Subcutaneous abdominal adipose tissue (tissue), 5 donors: Measurements from ENCODE around the gene ALK.
"Not testable (repeated sequence)": the region's sequence is repeated elsewhere in the genome, so short reads cannot be mapped to it uniquely, and the experiment has no call there.

Source experiments
- H3K27ac ChIP-seq: one replicate; pipeline ENCODE4 v1.7.0; 2013; ENCODE audit warnings: low read depth, mild to moderate bottlenecking, inconsistent platforms, low read length, moderate library complexity
- H3K27me3 ChIP-seq, 5 donors: one replicate each; pipeline ENCODE4 v1.7.0; 2013; ENCODE audit warnings: low read length in 5 of 5, inconsistent platforms in 1 of 5; ENCODE audit not compliant: control insufficient read depth in 5 of 5, insufficient read depth in 4 of 5
- H3K36me3 ChIP-seq, 5 donors: one replicate each; pipeline ENCODE4 v1.7.0; 2013; ENCODE audit warnings: low read length in 5 of 5; ENCODE audit not compliant: control insufficient read depth in 5 of 5, insufficient read depth in 5 of 5
- H3K4me1 ChIP-seq, 5 donors: one replicate each; pipeline ENCODE4 v1.7.0; 2013; ENCODE audit warnings: low read length in 5 of 5, mild to moderate bottlenecking in 3 of 5, moderate library complexity in 1 of 5; ENCODE audit not compliant: control insufficient read depth in 5 of 5, insufficient read depth in 5 of 5
- H3K4me3 ChIP-seq, 5 donors: one replicate each; pipeline ENCODE4 v1.7.0; 2013; ENCODE audit warnings: low read length in 5 of 5, low read depth in 1 of 5
- H3K9ac ChIP-seq, 5 donors: one replicate each; pipeline ENCODE4 v1.7.0; 2013; ENCODE audit warnings: low read length in 5 of 5, mild to moderate bottlenecking in 4 of 5, moderate library complexity in 3 of 5
- H3K9me3 ChIP-seq, 5 donors: one replicate each; pipeline ENCODE4 v1.7.0; 2013; ENCODE audit warnings: low read length in 5 of 5; ENCODE audit not compliant: control insufficient read depth in 5 of 5
- donor health status: healthy.
- donor health status: healthy.
- donor health status: healthy.
- donor health status: healthy.
- donor health status: healthy.

The ALK gene

DNA sequence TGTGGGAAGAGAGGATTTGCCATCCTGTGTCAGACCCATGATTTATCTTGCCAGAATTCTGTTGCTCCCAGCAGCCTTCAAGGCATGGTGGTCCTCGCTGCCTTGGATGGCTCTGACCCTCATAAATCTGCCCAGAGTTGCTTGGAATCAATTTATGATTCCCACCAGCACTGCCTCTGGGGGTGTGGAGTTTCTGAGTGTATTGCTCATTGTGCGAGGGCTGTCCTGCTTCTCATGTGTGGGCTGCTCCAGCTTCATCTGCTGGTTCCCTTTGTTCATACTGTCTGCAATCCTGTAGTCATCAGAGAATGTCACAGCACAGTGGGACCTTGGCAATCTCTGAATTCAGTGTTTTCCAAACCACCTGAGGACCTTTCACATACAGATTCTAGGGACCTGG, 666.4 kb downstream of the ALK start:
- peaks cover 0 to 2% (median 0%) of the 10 kb centered on the region in 5 donors for H3K4me1 ChIP-seq
- H3K9me3 ChIP-seq = no peaks in the 10 kb centered on the region
- no peak overlapping the region for H3K27ac ChIP-seq
- H3K9ac ChIP-seq = no peak overlapping the region
- H3K27me3 ChIP-seq = peaks cover 0 to 6% (median 3%) of the 10 kb centered on the region in 5 donors
- H3K36me3 ChIP-seq = no peaks in the 10 kb centered on the region
- no peak overlapping the region for H3K4me3 ChIP-seq

DNA sequence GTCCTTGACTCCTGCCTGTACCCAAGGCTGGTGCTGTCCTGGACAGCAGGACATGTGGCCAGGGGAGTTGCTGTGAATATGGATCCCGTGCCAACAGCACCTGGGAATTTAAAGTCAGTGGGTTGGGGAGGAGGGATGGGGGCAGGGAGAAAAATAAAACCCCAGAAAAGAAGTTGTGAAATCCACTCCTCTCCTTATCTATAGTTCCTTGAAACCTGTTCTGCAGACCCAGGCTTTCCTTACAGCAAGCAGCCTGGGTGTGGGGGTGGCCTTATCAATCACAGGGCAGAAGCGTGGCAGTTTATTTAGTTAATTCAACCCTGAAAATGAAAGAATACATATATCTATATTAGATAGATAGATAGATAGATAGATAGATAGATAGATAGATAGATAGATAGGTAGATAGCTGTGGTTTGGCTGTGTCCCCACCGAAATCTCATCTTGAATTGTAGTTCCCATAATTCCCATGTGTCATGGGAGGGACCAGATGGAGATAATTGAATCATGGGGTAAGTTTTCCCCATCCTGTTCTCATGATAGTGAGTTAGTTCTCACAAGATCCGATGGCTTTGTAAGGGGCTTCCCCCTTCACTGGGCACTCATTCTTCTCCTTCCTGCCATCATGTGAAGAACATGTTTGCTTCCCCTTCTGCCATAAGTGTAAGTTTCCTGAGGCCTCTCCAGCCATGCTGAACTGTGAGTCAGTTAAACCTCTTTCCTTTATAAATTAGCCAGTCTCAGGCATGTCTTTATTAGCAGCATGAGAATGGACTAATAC, 667.7 kb downstream of the ALK start:
- not testable (repeated sequence) for H3K27me3 ChIP-seq, H3K27ac ChIP-seq, H3K36me3 ChIP-seq, H3K9me3 ChIP-seq, H3K9ac ChIP-seq, H3K4me3 ChIP-seq, H3K4me1 ChIP-seq

DNA sequence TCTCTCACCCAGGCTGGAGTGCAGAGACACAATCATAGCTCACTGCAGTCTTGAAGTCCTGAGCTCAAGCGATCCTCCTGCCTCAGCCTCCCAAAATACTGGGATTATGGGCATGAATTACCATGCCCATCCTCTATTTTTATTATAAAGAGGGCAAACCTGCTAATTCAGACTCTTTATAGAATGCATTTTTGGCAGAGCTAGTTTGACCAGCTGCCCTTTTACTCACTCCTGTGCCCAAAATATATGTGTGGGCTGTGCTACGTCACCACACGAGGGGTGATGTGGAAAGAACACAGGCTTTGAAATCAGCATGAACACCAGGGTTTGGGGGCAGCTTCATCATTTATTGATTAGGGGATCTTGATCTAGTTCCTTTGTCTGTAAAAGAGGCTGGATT, 668.4 kb downstream of the ALK start:
- no peaks in the 10 kb centered on the region for H3K9me3 ChIP-seq
- peaks cover 0 to 6% (median 3%) of the 10 kb centered on the region in 5 donors for H3K27me3 ChIP-seq
- peaks cover 0 to 2% (median 0%) of the 10 kb centered on the region in 5 donors for H3K4me1 ChIP-seq
- no peak overlapping the region for H3K4me3 ChIP-seq
- no peak overlapping the region for H3K9ac ChIP-seq
- no peak overlapping the region for H3K27ac ChIP-seq
- no peaks in the 10 kb centered on the region for H3K36me3 ChIP-seq

DNA sequence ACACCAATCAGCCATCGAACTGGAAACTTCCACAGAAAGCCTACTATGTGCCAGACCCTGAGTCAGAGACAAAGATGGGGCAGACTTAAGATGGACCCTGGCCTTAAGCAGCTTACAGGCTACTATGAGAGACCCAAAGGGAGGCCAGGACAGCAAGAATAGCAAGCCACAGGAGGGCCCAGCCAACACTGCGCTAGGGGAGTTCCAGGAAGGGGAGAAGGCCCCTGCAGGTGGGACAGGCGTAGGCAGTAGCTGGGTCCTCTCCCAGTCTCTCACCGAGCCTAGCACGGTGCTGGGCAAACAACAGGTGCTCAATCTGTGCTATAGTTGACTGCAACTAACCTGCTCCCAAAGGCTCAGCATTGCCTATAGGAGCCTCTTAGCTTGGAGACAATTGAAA, 670.0 kb downstream of the ALK start:
- Histone ChIP-seq H3K9ac (no peak overlapping the region), H3K4me1 (peaks cover 0 to 2% (median 0%) of the 10 kb centered on the region in 5 donors)

DNA sequence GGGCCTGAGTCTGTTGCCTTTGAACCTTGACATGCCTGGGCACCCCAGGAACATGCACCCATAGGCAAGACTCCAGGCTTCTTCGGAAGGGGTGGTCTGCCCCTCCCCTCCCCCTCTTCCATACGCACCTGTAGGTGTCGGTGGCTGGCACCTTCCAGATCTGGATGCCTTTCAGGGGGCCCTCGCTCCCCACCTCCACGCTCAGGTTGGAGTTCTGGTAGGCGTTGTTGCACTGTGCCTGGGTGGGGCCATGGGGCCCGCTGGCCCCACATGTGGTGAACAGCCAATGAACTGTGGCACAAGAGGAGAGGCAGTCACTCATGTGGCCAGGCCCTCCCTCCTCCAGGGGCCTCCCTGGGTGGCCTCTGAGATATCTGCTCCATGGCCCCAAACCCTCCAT, 670.4 kb downstream of the ALK start:
- Histone ChIP-seq H3K36me3 (no peaks in the 10 kb centered on the region), H3K9me3 (no peaks in the 10 kb centered on the region), H3K27me3 (peaks cover 0 to 5% (median 0%) of the 10 kb centered on the region in 5 donors), H3K4me1 (peaks cover 0 to 2% (median 0%) of the 10 kb centered on the region in 5 donors), H3K9ac (no peak overlapping the region), H3K4me3 (no peak overlapping the region), H3K27ac (no peak overlapping the region)

More for the DNA sequence above, 670.0 kb downstream of the ALK start:
- Histone ChIP-seq H3K9me3 (no peaks in the 10 kb centered on the region), H3K27me3 (peaks cover 0 to 5% (median 0%) of the 10 kb centered on the region in 5 donors), H3K4me3 (no peak overlapping the region), H3K36me3 (no peaks in the 10 kb centered on the region), H3K27ac (no peak overlapping the region)

DNA sequence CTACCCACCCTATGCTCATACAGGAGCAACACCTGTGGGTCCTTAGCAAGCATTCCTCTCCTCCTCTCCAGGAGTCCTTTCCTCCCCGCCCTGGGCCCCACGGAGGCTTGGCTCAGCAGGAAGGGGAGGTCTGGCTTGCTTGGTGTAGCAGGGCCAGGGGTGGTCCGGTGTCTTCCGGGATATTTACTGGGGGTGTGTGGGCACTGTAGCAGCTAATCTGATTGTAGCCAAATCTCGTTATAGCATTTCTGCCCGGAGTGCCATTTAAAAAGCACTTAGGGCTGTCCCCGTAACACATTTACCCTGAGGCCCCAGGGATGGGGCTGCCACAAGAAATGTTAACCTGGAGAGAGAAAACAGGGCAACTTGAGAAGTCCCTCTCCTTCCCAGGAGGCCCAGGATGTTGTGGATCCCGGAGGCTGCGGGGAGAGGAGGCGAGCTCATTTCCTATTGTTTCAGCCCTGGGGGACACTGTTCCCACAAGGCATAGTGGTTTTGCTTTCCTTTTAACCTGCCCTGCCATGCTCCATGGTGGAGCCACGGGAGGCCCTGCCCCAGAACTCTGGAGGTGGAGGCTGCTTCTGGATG, 671.6 kb downstream of the ALK start:
- Histone ChIP-seq H3K4me1 (peaks cover 0 to 2% (median 0%) of the 10 kb centered on the region in 5 donors), H3K9me3 (no peaks in the 10 kb centered on the region), H3K4me3 (no peak overlapping the region), H3K36me3 (no peaks in the 10 kb centered on the region), H3K27ac (no peak overlapping the region), H3K9ac (no peak overlapping the region), H3K27me3 (peaks cover 0 to 5% (median 0%) of the 10 kb centered on the region in 5 donors)

DNA sequence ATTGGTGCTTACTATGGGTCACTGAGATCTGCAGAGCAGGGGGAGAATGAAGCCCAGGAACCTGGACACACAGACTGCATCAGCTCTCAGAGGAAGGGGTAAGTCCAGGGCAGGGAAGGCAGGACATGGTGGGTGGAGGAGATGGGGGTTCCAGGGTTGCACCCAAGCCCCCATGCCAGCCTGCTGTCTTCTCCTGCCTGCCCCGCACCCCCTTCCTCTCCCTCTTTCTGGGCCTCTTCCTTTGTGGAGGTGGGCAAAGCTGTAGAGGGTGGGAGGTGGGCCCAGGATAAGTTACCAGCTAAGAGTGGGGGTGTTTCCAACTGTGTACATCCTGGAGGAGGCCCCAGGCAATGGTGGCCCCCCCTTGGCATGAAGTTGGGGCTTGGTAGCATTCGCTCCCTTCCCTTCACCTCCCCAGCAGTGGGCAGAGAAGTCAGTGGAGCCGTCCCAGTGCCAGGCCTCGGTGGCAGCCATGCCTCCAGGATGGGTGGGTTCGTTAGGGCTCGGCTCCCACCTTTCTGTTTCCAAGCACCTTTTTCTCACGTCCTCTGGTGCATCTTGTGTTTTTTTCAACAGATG, 674.0 kb downstream of the ALK start:
- H3K9me3 ChIP-seq = no peaks in the 10 kb centered on the region
- no peak overlapping the region for H3K4me3 ChIP-seq
- no peak overlapping the region for H3K27ac ChIP-seq
- H3K4me1 ChIP-seq = no peaks in the 10 kb centered on the region
- peaks cover 0 to 5% (median 0%) of the 10 kb centered on the region in 5 donors for H3K27me3 ChIP-seq
- H3K9ac ChIP-seq = no peak overlapping the region
- H3K36me3 ChIP-seq = no peaks in the 10 kb centered on the region

DNA sequence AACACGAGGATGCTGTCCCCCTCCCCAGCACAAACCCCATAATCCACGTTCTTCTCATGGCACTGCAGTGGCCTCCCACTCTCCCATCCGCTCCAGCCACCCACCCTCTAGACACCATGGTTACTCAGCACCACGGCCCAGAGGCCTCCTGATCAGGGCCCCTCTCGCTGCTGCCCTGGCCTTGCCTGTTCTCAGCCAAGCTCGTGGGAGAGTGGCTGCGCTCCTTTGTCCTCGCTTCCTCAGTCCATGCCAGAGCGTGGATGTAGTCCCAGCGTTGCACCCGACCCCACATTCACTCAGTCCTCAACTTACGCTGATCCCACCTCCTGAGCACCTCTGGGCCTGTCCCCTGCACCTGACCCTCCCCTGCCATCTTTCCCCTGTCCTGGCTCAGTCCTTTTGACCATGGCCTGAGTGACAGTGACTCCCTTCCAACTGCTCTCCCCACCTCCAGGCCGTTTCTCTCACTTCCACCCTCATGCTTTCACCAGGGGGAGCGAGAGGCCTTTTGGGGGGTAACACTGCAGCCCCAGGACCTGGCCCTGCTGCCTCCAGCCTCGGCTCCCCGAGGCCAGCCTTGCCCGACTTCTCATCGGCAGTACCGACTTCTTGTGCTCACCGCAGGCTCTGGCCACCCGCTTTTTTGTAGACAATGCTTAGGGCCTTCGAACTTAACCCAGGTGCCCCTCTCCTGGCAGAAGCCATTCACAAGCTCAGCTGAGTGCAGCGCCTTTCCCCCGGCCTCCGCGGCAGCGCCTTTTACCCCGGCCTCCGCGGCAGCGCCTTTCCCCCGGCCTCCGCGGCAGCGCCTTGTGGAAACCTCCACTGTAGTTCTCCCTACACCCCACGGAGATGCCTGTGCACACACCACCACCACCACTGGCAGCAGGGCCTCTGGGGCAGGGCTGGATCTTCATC, 674.7 kb downstream of the ALK start:
- H3K27ac ChIP-seq = no peak overlapping the region
- H3K4me3 ChIP-seq = no peak overlapping the region
- H3K36me3 ChIP-seq = no peaks in the 10 kb centered on the region
- no peaks in the 10 kb centered on the region for H3K4me1 ChIP-seq
- peaks cover 0 to 7% (median 3%) of the 10 kb centered on the region in 5 donors for H3K27me3 ChIP-seq
- no peaks in the 10 kb centered on the region for H3K9me3 ChIP-seq
- H3K9ac ChIP-seq = no peak overlapping the region

DNA sequence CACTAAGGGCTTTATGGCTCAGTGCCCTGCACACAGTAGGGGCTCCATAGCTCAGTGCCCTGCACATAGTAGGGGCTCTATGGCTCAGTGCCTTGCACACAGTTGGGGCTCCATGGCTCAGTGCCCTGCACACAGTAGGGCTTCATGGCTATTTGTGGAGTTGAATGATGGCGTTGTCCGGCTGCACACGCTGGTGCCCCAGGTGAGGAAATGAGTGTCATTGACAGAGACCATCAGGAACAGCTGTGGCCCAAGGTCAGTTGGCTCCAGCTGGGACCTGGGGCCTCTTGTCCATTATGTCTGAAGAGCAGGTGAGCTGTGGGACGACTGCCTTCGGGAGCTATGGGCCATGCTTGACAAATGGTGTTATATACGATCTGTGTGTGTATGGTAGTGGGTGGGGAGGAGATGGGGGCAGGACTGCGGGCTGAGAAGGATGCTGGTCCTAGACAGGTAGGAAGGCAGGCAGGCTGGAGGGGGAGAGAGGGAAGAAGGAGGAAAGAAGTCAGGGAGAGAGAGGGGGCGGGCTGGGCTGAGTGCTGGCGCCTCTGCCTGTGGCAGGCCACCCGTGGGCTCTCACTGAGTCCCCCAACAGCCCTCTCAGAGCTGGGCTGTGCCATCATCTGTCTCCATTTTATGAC, 675.5 kb downstream of the ALK start:
- H3K9ac ChIP-seq = no peak overlapping the region
- H3K9me3 ChIP-seq = no peaks in the 10 kb centered on the region

More for the DNA sequence above, 675.5 kb downstream of the ALK start:
- peaks cover 4 to 8% (median 7%) of the 10 kb centered on the region in 5 donors for H3K27me3 ChIP-seq
- H3K4me1 ChIP-seq = no peaks in the 10 kb centered on the region
- H3K27ac ChIP-seq = no peak overlapping the region
- no peaks in the 10 kb centered on the region for H3K36me3 ChIP-seq
- H3K4me3 ChIP-seq = no peak overlapping the region
